LNCaP clone FGC (cell line): ENCODE results near the gene SSPN.

ENCODE experiments used
- DNase-seq: peaks from one replicate; pipeline ENCODE4 v3.0.0-alpha.2; 2011; ENCODE audit warnings: low read depth
- H3K4me3 ChIP-seq: 2 replicates; pipeline ENCODE4 v1.5.1; 2011; ENCODE audit warnings: mild to moderate bottlenecking, low read depth, low read length, control low read depth
- TF ChIP-seq, protein P1 (sequence below): IDR thresholded peaks from 2 replicates; pipeline ENCODE4 v1.5.1; 2012; ENCODE audit warnings: mild to moderate bottlenecking; ENCODE audit not compliant: control insufficient read depth, insufficient read depth; ENCODE audit errors: extremely low read depth

Gene SSPN

GRCh38 chr12:26205298-26205697 is 9.9 kb downstream of the SSPN start:
- TF ChIP-seq, protein P1, sequence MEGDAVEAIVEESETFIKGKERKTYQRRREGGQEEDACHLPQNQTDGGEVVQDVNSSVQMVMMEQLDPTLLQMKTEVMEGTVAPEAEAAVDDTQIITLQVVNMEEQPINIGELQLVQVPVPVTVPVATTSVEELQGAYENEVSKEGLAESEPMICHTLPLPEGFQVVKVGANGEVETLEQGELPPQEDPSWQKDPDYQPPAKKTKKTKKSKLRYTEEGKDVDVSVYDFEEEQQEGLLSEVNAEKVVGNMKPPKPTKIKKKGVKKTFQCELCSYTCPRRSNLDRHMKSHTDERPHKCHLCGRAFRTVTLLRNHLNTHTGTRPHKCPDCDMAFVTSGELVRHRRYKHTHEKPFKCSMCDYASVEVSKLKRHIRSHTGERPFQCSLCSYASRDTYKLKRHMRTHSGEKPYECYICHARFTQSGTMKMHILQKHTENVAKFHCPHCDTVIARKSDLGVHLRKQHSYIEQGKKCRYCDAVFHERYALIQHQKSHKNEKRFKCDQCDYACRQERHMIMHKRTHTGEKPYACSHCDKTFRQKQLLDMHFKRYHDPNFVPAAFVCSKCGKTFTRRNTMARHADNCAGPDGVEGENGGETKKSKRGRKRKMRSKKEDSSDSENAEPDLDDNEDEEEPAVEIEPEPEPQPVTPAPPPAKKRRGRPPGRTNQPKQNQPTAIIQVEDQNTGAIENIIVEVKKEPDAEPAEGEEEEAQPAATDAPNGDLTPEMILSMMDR, result no peak
- no peak overlapping the region for H3K4me3 ChIP-seq
- no peak for DNase-seq

GRCh38 chr12:26205941-26206340 is 10.6 kb downstream of the SSPN start:
- no peak for DNase-seq
- H3K4me3 ChIP-seq, result no peak overlapping the region
- TF ChIP-seq, protein P1, result no peak

- no peak overlapping the region for H3K4me3 ChIP-seq
- TF ChIP-seq, protein P1, result no peak
- no peak for DNase-seq
Observed at GRCh38 chr12:26211331-26211730, 16.0 kb downstream of the SSPN start.

- no peak overlapping the region for H3K4me3 ChIP-seq
- TF ChIP-seq, protein P1, result no peak
- no peak for DNase-seq
Observed at GRCh38 chr12:26212396-26212795, 17.0 kb downstream of the SSPN start.

DNA sequence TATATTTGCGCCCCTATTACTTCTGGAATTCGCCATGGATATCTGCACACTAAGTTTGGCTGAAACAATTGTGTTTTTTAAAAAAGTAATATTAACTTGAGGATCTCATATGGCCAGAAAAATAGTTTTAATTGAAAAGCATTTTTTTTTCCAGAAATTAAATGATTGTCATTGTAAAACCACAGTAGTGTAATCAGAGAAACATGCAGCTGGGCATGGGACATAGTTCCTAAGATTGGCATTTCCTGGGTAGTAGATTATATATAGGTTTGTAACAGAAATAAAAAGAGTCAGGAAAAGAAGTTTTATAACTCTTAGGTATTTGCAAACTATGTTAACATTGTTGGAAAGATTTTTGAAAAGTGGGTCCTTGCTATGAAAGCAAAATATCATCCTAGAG is 17.6 kb downstream of the SSPN start:
- TF ChIP-seq, protein P1, result no peak
- H3K4me3 ChIP-seq, result no peak overlapping the region
- DNase-seq, result no peak

DNA sequence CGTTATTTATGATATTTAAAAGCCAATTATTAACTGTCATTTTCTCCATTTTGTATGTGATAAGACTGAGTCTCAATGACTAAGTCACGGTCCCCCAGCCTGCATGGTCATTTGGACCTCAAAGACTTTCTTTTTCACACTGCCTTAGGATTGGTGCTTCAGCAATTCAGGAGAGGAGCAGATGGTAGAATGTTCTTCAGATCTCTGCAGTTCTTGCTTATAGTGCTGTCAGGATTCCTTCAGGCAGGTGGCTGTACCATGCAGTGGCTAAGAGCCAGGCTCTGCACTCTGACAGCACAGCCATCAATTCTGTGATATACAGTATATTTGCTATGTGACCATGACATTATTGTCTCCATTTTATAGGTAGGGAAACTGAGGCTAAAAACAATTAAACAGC is 18.7 kb downstream of the SSPN start:
- DNase-seq, result no peak
- H3K4me3 ChIP-seq, result no peak overlapping the region
- TF ChIP-seq, protein P1, result no peak

DNA sequence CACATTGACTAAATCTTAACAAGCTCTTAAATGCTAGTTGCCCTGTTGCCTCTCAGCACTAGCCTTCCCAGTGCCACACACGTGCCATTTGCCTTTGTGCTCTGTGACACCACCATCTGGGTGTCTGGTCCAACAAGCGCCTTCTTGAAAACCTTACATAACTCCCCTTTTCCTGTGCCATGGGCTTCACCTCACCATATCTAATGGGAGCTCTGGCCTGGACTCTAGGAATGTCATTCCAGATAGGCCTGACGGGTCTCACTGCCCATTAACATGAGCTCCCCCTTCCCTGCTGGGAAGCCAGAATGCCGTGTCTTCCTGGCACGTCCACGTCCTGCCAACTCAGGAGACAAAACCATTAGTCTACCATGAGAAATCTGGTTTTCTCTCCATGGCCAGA is 24.4 kb downstream of the SSPN start:
- no peak overlapping the region for H3K4me3 ChIP-seq
- TF ChIP-seq, protein P1, result no peak
- no peak for DNase-seq
